HG03045 (cell line): ENCODE data around the gene FAM83F.

ENCODE experiments used
- ATAC-seq: cut with Tn5 transposase; IDR thresholded peaks from one replicate; pipeline ENCODE4 v1.9.1; 2021; ENCODE audit warnings: mild to moderate bottlenecking, moderate library complexity; ENCODE audit not compliant: unreplicated experiment

The FAM83F gene

DNA sequence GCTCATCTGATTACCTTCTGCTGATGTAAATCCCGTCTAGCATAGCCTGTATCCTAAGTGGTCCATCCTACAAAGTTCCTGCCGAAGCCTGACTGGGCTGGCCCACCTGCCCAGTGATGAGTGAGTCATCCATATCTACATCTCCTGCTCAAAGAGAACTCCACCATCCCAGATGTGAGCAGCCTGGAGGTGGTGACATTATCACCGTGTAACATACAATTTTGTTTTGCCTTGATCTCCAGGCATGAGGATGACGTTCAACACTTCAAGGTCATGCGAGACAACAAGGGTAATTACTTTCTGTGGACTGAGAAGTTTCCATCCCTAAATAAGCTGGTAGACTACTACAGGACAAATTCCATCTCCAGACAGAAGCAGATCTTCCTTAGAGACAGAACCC is 29.0 kb upstream of the FAM83F start:
- no peak for ATAC-seq

GRCh38 chr22:39966470-39966869 is 28.3 kb upstream of the FAM83F start:
- ATAC-seq: no peak

DNA sequence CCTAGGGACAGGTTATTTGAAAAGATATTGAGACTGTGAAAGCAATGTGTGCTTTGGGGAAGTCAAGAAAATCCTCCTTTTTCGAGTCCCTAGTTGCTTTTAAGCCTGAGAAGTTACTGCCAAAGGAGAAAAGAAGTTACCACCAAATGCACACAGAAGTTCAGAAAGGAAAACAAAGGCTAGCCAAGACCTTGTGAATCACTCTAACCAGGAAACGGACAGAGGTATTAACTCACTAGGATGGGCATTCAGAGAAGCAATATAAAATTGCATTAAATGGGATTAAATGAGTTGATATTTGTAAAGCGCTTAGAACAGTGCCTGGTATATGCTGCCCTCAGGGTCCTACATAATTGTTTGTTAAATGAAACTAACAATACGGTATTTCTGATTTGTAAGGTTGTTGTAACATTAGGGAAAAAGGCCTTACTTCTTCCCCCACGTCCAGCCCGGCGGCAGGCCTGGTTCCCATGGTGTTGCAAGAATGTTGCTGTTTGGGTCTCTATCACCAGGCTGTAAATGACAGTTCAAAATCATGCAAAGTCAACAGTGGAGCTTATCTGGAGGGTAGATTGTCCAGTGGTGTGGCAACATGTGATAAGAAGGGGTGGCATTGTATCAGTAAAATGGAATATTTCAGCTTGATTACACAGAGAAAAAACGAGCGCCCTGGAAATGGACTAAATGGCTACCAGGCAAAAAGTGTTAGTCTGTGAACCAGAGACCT is 27.5 kb upstream of the FAM83F start:
- no peak for ATAC-seq

DNA sequence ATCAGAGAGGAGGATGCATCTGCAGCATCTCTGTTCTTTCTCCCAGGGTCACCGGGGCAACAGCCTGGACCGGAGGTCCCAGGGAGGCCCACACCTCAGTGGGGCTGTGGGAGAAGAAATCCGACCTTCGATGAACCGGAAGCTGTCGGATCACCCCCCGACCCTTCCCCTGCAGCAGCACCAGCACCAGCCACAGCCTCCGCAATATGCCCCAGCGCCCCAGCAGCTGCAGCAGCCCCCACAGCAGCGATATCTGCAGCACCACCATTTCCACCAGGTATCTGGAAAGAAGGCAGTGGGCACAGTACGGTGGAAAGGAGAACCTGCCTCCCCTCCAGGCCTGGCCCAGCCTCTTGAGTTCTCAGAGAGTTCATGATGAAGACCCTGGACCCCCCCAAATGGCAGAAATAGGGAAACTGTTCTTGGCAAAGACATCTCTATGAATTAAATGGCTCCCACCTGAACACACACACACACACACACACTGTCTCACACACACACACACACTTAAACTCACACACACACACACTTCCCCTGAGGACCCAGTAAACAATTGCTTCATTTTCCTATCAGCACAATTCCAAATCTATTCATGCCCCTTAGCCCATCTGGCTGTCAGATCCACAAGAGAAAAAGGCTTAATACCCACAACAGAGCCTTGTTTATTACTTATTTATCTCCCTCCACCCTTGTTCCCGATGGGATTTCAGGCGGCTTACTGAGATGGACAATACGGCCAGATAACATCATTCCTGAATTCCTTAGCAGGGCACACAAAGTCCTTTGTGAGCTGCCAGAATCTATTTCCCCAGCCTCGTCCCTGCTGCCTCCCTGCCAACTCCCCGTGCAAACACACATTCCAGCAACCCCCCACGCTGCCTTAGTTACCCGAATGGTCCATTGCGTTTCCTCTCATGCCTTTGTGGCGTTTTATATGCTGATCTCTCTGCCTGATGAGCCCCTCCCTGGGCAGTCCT is 26.5 kb upstream of the FAM83F start:
- no peak for ATAC-seq

DNA sequence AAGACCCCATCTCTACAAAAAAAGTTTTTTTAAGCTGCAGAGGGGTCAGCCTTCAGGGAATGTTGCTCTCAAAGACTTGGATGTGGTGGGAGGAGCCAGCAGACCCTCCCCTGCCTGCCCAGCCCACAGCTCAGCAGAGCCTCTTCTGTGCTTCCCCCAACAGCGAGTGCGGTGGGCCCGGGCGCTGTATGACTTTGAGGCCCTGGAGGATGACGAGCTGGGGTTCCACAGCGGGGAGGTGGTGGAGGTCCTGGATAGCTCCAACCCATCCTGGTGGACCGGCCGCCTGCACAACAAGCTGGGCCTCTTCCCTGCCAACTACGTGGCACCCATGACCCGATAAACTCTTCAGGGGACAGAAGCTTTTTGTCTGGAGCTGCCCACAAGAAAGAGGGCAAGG is 24.0 kb upstream of the FAM83F start:
- no peak for ATAC-seq

DNA sequence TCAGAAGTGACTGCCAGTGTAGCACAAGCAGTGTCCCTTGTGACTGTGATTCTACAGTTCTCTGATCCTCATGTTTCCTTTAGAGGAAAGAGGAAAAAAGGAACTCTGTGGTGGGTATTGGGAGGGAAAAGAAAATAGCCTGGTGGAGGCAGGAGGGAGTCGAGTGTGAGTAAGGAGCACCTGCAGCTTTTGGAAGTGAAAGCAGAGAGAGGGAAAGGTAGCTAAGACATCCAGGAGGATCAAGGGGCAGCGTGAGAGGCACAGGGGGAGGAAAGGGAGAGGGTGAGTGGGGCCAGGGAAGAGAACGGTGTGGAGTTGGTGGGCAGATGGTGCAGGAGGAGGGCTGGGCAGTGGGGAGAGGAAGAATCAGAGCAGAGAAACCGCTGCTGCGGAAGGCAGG is 22.1 kb upstream of the FAM83F start:
- no peak for ATAC-seq

- ATAC-seq: no peak
Observed at GRCh38 chr22:39973656-39974055, 21.1 kb upstream of the FAM83F start.

DNA sequence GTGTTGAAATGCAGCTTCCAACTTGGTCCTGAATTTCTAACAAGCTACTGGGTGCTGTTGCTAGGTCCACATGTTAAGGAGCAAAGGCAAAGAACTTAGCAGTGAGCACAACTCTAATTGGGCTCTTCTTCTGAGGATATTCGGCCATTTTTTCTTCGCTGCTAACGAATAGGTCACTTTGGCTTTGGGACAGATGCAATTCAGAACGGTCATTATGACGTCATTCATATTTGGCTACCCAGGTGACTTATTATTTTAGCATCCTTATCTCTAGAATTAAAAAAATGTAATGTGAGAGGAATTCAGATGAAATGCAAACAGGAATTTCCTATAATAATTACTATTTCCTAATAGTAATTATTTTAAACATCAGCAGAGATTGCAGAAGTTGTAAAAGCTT is 20.7 kb upstream of the FAM83F start:
- ATAC-seq: no peak

GRCh38 chr22:39979048-39979447 is 15.7 kb upstream of the FAM83F start:
- ATAC-seq: no peak

GRCh38 chr22:39979458-39979857 is 15.3 kb upstream of the FAM83F start:
- ATAC-seq: no peak

DNA sequence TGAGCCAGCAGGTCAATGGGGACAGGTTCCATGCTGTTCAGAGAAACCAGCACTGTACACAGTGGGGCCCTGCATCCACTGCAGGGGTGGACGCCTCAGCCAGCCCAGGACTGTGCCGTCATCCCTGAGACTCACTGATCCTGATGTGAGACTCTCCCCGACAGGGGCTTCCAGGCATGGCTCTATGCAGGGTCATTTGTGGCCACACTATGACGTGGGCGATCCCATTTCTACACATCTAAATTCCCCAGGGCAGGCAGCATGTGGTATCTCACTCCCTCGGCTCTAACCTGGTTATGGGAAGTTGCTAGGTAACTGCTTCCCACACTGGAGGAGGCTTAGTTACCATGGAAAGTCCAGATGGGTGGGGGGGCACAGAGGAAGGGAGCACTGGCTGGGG is 14.2 kb upstream of the FAM83F start:
- ATAC-seq: no peak

DNA sequence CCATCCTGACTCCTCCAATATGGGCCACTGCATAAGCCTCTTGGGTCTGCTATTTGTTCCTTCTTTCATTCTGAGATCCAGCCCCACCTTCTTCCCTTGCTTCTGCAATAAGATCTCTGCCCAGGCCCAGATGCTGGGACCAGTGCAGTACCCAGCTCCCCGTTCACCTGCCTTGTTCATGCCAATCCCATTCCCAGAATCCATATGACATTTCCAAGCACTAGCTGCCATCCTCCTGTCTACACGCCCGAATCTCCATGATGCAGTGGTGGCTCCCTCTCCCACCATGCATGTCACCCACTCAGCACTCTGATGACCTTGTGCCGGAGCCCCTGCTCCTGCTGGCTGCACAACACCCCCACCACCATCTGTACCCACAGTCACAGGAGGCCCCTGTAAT is 11.4 kb upstream of the FAM83F start:
- ATAC-seq: no peak

- no peak for ATAC-seq
Observed at GRCh38 chr22:39984006-39984405, 10.7 kb upstream of the FAM83F start.

DNA sequence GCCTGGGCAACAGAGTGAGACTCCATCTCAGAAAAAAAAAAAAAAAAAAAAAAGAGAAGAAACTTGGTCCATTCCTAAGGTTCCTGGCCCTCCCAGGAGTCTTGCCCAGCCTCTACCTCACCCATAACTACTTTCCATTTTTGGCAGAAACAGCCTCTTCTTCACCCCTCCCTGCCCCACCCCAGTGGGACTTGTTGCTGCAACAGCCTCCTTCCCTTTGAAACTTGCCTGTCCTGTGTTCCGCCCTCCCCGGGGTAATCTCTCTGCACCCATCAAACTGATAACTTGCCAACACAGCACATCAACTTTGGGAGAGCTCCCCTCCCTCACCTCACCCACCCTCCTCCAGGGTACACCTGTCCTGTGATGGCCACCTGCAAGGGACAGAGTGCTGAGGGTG is 10.0 kb upstream of the FAM83F start:
- ATAC-seq: no peak

DNA sequence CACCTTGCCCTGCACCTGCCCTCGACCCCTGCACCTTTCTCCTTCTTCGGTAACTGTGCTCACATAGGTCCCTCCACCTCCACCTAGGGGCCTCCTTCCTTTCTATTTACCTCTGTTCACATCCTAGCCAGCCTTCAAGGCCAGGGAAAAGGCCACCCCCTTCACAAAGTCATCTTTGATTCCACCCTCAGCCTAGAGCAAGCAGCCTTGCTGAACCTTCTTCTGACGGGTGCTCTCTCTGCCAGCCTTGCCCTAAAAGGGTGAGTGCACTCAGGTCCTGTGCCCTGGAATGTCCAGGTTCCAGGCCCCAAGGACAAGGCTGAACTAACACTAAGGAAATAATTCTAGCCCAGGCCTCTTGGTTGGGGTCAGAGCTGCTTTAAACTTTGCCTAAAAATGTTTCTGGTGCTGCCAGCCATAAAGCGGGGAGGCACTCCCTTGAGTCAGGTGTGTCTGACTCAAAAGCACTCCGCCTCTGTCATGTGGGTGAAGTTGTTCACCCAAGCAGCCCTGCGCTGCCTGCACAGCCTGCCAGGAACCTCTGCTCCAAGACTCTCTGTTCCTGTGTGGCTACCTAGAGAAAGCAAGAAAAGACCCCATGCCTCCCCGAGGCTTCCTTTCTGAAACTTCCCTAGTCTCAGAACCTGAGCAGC is 9.2 kb upstream of the FAM83F start:
- no peak for ATAC-seq

DNA sequence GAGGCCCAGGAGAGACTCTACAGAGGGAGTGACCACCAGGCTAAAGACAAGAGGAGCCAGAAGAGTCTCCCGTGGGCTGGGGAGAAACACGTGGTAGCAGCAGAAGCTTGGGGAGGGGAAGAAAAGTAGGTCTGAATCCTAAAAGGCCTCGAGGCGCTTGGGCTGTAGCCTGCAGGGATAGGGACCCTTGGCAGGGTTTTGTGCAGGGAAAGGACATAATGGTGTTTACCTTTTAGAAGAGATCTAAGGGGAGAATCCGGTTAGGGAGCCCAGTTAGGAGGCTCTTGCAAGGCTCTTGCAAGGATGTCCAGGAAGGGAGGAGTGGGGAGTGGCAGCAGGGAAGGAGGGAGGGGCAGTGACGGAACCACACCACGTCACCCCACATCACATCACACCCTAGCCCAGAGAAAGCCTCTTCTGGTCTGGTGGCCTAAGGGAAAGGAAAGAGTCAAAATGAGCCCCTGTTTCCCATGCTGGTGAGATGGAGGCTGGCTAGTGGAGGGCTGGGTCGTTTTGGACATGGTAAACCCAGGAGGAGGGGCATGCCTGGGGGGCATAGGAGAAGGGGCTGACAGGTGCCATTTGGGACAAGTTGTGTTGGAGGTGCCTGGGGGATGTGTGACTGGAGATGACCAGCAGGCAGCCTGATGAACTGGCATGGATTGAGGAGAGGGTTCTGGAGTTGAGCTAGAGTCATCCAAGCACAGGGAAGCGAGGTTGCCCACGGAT is 6.2 kb upstream of the FAM83F start:
- no peak for ATAC-seq

- ATAC-seq: no peak
Observed at GRCh38 chr22:39989633-39990032, 5.1 kb upstream of the FAM83F start.

- ATAC-seq: no peak
Observed at GRCh38 chr22:39990686-39991085, 4.1 kb upstream of the FAM83F start.

DNA sequence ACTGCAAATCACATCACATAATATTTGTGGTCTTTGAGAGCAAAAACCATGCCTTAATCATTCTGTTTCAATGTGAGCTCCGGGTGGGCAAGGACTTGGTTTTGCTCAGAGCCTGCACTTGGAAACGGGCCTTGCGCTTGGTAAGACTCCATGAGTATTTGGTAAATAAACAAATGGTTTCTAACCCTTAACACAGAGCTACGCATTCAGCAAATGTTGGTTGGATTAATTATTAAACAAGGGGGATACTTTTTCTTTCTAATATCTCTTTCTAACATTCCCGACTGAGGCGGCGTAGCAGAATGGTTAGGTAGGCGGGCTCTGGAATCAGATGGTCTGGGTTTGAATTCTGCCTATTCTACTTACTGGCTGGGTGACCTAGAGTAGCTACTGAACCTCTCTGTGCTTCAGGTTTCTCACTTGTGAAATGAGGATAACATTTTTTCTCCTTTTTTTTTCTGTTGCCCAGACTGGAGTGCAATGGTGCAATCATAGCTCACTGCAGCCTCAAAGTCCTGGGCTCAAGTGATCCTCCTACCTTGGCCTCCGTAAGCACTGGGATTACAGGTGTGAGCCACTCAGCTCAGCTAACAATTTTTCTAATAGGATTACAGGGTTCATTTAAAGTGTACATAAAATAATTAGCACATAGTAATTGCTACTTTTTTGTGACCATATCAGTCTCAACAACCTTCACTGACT is 3.4 kb upstream of the FAM83F start:
- ATAC-seq: no peak

DNA sequence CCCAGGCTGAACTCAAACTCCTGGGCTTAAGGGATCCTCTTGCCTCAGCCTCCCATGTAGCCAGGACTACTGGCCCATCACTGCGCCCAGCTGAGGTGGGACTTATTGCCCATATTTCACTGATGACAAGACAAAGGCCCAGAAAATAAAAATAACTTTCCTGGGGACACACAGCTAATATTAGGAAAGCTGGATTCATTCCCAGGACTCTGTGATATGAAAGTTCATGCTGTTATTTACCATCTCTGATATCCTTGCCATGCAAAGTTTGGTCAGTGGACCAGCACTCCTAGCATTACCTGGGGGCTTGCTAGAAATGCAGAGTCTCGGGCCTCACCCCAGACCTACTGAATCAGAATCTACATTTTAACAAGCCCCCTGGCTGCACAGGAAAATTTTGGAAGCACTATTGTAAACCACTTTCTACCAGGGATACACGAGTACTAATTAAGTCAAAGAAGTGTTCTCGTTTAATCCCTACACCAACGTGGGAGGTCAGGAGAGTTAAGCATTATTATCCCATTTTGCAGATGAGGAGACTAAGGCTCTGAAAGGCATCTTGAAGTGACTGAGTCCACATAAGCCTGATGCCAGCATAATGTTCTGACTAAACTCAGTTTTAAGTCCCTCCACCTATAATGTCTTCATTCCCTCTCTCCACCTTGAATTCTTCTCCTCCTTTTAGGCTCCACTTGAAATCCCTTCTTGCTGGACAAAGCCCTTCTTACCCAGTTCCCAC is 2.5 kb upstream of the FAM83F start:
- no peak for ATAC-seq
